ENCODE measurements around the gene NSL1.

NSL1 gene

DNA sequence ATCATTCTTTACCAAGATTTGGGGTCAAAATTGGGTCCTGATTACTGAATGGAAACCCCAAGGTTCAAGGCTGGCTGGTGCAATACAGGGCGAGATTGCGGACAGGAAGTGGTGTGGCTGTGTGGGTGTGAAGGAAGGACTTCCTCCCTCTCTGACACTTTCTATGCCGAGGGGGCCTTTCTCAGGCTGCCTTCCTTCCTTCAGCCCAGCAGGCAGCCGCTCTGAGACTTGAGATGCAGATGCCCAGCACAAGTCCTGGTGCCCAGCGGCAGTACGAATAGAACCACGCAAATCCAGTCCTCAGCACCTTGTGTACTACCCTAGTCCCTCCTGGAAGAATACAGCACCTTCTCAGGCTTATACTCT, 108.2 kb downstream of the NSL1 start:
- DNase-seq: no peak

DNA sequence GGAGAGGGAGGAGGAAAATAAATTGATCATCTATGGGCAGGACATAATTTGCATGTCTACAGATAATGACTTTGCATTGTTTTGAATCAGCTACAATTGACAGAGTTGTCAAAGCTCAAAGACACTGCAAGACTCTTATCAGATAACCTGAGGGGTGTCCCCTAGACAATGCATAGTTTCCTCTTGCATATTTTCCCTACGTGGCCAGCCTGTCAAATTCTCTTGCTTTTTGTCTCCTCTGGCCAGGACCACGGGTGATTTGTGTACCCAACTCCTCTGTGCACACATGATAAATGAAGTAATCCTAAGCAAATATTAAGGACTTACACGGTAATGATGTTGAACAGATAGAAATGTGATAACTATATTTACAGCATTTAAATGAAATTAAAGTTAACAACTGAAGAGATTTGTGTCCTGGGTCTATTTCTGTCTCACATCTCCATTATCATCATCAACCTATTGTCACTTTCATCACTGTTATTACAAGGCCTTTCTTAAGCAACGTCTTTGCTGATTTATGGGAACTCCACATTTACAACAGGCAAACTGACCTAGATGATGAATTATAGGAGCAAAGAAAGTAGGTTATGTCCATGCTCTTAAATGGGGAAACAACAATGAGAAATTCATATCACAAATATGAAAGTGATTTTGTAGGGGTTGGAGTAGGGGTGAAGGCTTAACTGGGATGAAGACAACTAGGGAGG, 110.7 kb downstream of the NSL1 start:
- no peak for DNase-seq

DNA sequence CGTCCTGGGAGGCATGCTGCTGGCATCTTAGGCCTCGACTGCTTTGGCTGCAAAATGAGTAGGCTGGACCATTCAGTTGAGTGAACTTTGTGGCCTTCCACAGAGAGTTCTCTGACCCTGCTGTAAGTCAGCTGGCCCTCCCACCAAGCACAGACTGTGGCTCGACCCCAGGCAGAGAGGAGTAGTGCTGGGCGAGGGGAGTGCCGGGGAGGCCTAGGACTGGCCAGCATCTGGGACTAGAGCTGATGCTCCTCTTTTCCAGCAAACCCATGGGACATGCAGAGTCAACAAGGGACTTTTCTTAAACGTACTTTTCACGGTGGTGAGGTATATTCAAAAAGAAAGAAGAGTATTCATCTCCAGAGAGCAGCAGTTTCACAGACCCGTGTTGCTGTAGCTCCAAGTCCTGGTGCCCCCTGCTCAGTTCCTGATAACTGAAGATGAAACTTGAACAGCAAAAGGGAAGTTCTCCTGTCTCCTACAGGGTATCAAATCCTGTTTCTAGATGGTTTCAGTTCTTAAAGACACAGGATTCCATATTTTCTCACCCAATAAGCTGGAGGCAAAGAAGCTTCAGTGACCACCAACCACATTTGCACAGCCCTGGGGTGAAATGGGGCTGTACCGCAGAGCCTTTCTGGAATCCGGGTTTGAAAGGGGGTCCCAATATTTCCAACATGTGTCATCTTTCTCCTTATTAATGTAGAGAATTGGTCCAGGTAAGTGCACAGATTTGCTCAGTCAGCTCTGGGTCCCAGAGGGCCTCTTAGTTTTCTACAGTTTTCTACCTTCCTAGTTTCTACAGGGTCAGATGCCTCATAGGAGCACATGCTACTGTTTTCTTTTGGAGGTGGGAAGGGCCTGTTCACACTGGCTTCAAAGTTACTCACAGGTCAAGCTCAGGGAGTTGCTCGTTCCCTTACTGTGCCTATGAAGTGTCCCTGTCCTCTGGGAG, 112.8 kb downstream of the NSL1 start:
- no peak for DNase-seq

DNA sequence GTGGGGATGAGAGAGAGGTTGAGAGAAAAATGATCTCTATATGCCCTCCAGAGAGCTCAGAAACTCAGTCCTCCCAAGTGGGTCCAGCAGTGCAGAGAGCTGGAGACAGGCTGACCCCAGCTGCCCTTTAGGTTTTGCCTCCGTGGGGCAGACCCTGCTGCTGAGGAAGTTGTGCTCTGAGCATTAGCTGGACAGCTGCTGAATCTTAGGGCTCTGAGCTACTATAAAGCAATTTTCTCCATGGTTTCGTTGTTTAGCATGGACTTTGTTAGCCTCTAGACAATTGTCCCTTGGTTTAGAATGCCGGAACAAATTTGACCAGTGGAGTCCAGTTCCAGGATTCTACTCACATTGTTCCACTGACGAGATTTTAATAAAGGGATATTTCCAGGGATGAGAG, 114.0 kb downstream of the NSL1 start:
- no peak for DNase-seq

DNA sequence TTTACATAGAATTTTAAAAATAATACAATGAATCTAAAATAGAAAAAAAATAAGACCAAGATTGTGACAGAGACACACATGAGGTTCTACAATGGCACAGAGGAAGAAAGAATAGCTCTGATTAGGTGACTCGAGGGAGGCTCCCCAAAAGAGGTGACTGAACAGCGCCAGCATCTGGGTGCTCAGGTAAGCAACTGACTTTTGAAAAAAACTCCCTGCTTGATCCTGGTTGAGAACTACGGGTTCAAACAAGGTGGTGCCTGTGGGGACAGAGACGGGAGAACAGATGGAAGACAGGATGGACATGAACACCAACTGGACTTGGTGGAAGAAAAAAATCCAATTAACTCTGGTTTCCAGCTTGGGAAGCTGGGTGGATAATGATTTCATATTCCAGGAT, 114.4 kb downstream of the NSL1 start:
- DNase-seq: no peak

Data from fibroblast of skin of back (primary cell).